ENCODE results near the gene STKLD1.
"Not testable (repeated sequence)": the region's sequence is repeated elsewhere in the genome, so short reads cannot be mapped to it uniquely, and the experiment has no call there.

Gene STKLD1

GRCh38 chr9:133437753-133438531, 61.8 kb downstream of the STKLD1 start:
- Histone ChIP-seq H3K9ac (ENCODE audit: low read length) (no peak overlapping the region), H3K9me3 (ENCODE audit: control insufficient read depth, low read length) (no peaks in the 10 kb centered on the region), H3K4me1 (ENCODE audit: control insufficient read depth, insufficient read depth, low read length) (peaks cover 4% of the 10 kb centered on the region), H3K36me3 (ENCODE audit: control insufficient read depth, insufficient read depth, low read length, severe bottlenecking) (no peaks in the 10 kb centered on the region), H3K27me3 (replicated peaks; ENCODE audit: control insufficient read depth, insufficient read depth, low read length) (no peaks in the 10 kb centered on the region), H3K4me3 (ENCODE audit: low read length) (no peak overlapping the region)
- no peak for DNase-seq (ENCODE audit: low read depth)

- Histone ChIP-seq H3K4me1 (ENCODE audit: control insufficient read depth, insufficient read depth, low read length) (peaks cover 4% of the 10 kb centered on the region), H3K27me3 (replicated peaks; ENCODE audit: control insufficient read depth, insufficient read depth, low read length) (no peaks in the 10 kb centered on the region), H3K9ac (ENCODE audit: low read length) (no peak overlapping the region), H3K36me3 (ENCODE audit: control insufficient read depth, insufficient read depth, low read length, severe bottlenecking) (no peaks in the 10 kb centered on the region), H3K4me3 (ENCODE audit: low read length) (no peak overlapping the region), H3K9me3 (ENCODE audit: control insufficient read depth, low read length) (no peaks in the 10 kb centered on the region)
- no peak for DNase-seq (ENCODE audit: low read depth)
Observed at GRCh38 chr9:133439337-133439736, 63.2 kb downstream of the STKLD1 start.

- DNase-seq (ENCODE audit: low read depth), result no peak
- Histone ChIP-seq H3K9ac (ENCODE audit: low read length) (no peak overlapping the region), H3K9me3 (ENCODE audit: control insufficient read depth, low read length) (no peaks in the 10 kb centered on the region), H3K36me3 (ENCODE audit: control insufficient read depth, insufficient read depth, low read length, severe bottlenecking) (no peaks in the 10 kb centered on the region), H3K4me1 (ENCODE audit: control insufficient read depth, insufficient read depth, low read length) (no peaks in the 10 kb centered on the region), H3K4me3 (ENCODE audit: low read length) (no peak overlapping the region), H3K27me3 (replicated peaks; ENCODE audit: control insufficient read depth, insufficient read depth, low read length) (no peaks in the 10 kb centered on the region)
Observed at GRCh38 chr9:133440874-133441273, 64.7 kb downstream of the STKLD1 start.

DNA sequence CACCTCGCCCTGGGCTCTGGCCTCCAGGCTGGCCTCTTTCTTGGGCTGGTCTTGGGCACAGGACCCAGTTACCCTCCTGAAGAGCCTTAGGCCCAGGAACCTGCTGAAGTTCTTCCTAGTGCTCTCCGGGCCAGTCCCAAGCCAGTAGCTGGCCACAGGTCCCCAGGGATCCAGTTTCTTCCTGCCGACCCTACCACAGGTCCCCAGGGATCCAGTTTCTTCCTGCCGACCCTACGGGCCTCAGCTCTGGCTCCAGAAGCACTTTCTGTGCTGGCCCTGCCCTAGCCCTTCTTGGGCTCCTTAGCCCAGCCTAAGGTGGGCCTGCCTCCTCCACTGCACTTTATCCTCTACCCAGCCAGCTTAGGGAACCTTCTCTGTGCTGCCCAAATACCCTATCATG, 65.4 kb downstream of the STKLD1 start:
- no peaks in the 10 kb centered on the region for H3K9me3 ChIP-seq (ENCODE audit: control insufficient read depth, low read length)
- H3K36me3 ChIP-seq (ENCODE audit: control insufficient read depth, insufficient read depth, low read length, severe bottlenecking), result no peaks in the 10 kb centered on the region
- no peak overlapping the region for H3K4me3 ChIP-seq (ENCODE audit: low read length)
- no peaks in the 10 kb centered on the region for H3K27me3 ChIP-seq (replicated peaks; ENCODE audit: control insufficient read depth, insufficient read depth, low read length)
- no peak overlapping the region for H3K9ac ChIP-seq (ENCODE audit: low read length)
- H3K4me1 ChIP-seq (ENCODE audit: control insufficient read depth, insufficient read depth, low read length), result no peaks in the 10 kb centered on the region
- DNase-seq (ENCODE audit: low read depth), result no peak

DNA sequence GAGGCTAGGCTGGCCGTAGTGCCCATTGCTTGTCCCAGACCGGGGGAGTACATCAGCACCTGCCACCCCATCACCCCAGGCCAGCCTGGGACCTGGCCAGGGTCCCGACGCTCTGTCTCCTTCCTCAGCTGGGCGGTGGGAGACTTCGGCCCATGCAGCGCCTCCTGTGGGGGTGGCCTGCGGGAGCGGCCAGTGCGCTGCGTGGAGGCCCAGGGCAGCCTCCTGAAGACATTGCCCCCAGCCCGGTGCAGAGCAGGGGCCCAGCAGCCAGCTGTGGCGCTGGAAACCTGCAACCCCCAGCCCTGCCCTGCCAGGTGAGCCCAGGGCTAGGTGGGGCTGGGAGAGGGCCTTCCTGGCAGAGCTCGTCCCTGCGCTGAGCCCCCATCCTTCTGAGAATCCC, 67.1 kb downstream of the STKLD1 start:
- DNase-seq (ENCODE audit: low read depth), result no peak
- H3K9me3 ChIP-seq (ENCODE audit: control insufficient read depth, low read length), result no peaks in the 10 kb centered on the region
- no peaks in the 10 kb centered on the region for H3K36me3 ChIP-seq (ENCODE audit: control insufficient read depth, insufficient read depth, low read length, severe bottlenecking)
- H3K4me3 ChIP-seq (ENCODE audit: low read length), result no peak overlapping the region
- no peaks in the 10 kb centered on the region for H3K4me1 ChIP-seq (ENCODE audit: control insufficient read depth, insufficient read depth, low read length)
- H3K27me3 ChIP-seq (replicated peaks; ENCODE audit: control insufficient read depth, insufficient read depth, low read length), result no peaks in the 10 kb centered on the region
- H3K9ac ChIP-seq (ENCODE audit: low read length), result no peak overlapping the region

DNA sequence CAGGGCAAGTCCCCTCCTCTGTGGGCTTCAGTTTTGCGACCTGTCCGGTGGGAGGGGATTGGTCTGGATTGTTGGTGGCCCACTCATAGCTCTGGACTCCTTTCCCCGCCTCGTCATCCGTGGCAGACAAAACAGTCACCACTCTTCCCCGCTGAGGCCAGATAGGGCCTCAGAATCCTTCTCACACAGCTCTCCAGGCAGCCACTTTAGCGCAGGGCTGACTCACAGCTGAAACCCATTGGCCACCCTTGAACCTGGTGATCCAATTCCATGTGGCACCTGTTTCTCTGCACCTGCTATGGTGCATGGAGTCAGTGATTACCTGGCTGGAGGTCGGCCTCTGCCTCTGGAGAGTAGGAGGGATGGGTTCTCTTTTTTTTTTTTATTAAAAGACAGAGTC, 67.8 kb downstream of the STKLD1 start:
- Histone ChIP-seq H3K9me3 (ENCODE audit: control insufficient read depth, low read length) (no peaks in the 10 kb centered on the region), H3K27me3 (replicated peaks; ENCODE audit: control insufficient read depth, insufficient read depth, low read length) (no peaks in the 10 kb centered on the region), H3K36me3 (ENCODE audit: control insufficient read depth, insufficient read depth, low read length, severe bottlenecking) (no peaks in the 10 kb centered on the region), H3K4me3 (ENCODE audit: low read length) (no peak overlapping the region), H3K9ac (ENCODE audit: low read length) (no peak overlapping the region), H3K4me1 (ENCODE audit: control insufficient read depth, insufficient read depth, low read length) (no peaks in the 10 kb centered on the region)
- no peak for DNase-seq (ENCODE audit: low read depth)

- DNase-seq (ENCODE audit: low read depth), result no peak
- Histone ChIP-seq H3K4me3 (ENCODE audit: low read length) (no peak overlapping the region), H3K27me3 (replicated peaks; ENCODE audit: control insufficient read depth, insufficient read depth, low read length) (no peaks in the 10 kb centered on the region), H3K9ac (ENCODE audit: low read length) (no peak overlapping the region), H3K4me1 (ENCODE audit: control insufficient read depth, insufficient read depth, low read length) (no peaks in the 10 kb centered on the region), H3K36me3 (ENCODE audit: control insufficient read depth, insufficient read depth, low read length, severe bottlenecking) (no peaks in the 10 kb centered on the region), H3K9me3 (ENCODE audit: control insufficient read depth, low read length) (no peaks in the 10 kb centered on the region)
Observed at GRCh38 chr9:133445293-133445969, 69.3 kb downstream of the STKLD1 start.

GRCh38 chr9:133448487-133448972, 72.4 kb downstream of the STKLD1 start:
- H3K27me3 ChIP-seq (replicated peaks; ENCODE audit: control insufficient read depth, insufficient read depth, low read length), result no peaks in the 10 kb centered on the region
- H3K4me1 ChIP-seq (ENCODE audit: control insufficient read depth, insufficient read depth, low read length), result no peaks in the 10 kb centered on the region
- no peaks in the 10 kb centered on the region for H3K36me3 ChIP-seq (ENCODE audit: control insufficient read depth, insufficient read depth, low read length, severe bottlenecking)
- no peak overlapping the region for H3K9ac ChIP-seq (ENCODE audit: low read length)
- DNase-seq (ENCODE audit: low read depth), result no peak
- no peaks in the 10 kb centered on the region for H3K9me3 ChIP-seq (ENCODE audit: control insufficient read depth, low read length)
- no peak overlapping the region for H3K4me3 ChIP-seq (ENCODE audit: low read length)

DNA sequence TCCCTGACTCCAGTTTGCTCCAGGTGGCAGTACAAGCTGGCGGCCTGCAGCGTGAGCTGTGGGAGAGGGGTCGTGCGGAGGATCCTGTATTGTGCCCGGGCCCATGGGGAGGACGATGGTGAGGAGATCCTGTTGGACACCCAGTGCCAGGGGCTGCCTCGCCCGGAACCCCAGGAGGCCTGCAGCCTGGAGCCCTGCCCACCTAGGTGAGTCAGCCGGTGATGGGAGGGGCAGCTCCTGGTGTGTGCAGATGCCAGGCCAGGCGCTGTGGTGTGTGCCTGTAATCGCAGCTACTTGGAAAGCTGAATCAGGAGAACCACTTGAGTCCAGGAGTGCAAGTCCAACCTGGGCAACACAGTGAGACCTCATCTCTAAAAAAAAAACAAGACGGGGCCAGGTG, 73.6 kb downstream of the STKLD1 start:
- DNase-seq (ENCODE audit: low read depth), result no peak
- no peak overlapping the region for H3K9ac ChIP-seq (ENCODE audit: low read length)

GRCh38 chr9:133451865-133452264, 75.7 kb downstream of the STKLD1 start:
- not testable (repeated sequence) for H3K9me3 ChIP-seq (ENCODE audit: control insufficient read depth, low read length); DNase-seq (ENCODE audit: low read depth); H3K9ac ChIP-seq (ENCODE audit: low read length)

More for the DNA sequence above, 73.6 kb downstream of the STKLD1 start:
- H3K9me3 ChIP-seq (ENCODE audit: control insufficient read depth, low read length), result no peaks in the 10 kb centered on the region
- no peaks in the 10 kb centered on the region for H3K36me3 ChIP-seq (ENCODE audit: control insufficient read depth, insufficient read depth, low read length, severe bottlenecking)
- H3K27me3 ChIP-seq (replicated peaks; ENCODE audit: control insufficient read depth, insufficient read depth, low read length), result peaks cover 4% of the 10 kb centered on the region
- no peaks in the 10 kb centered on the region for H3K4me1 ChIP-seq (ENCODE audit: control insufficient read depth, insufficient read depth, low read length)
- H3K4me3 ChIP-seq (ENCODE audit: low read length), result no peak overlapping the region

DNA sequence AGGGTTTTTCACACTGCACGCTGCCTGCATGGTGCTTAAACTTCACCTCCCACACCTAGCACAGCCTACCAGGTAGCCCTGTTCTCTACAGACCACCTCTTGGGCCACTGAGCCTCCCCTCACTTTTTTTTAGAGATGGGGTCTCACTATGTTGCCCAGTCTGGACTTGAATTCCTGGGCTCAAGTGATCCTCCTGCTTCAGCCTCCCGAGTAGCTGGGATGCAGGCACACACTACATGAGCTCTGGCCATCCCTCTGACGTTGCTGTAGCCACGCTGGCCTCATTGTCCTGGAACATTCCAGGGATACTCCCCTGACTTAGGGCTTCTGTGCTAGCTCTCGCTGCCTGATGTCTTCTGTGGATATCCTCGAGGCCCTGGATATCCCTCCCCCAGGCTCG, 76.4 kb downstream of the STKLD1 start:
- no peak for DNase-seq (ENCODE audit: low read depth)
- Histone ChIP-seq H3K36me3 (ENCODE audit: control insufficient read depth, insufficient read depth, low read length, severe bottlenecking) (no peaks in the 10 kb centered on the region), H3K9ac (ENCODE audit: low read length) (no peak overlapping the region), H3K9me3 (ENCODE audit: control insufficient read depth, low read length) (no peaks in the 10 kb centered on the region), H3K4me1 (ENCODE audit: control insufficient read depth, insufficient read depth, low read length) (no peaks in the 10 kb centered on the region), H3K4me3 (ENCODE audit: low read length) (no peak overlapping the region), H3K27me3 (replicated peaks; ENCODE audit: control insufficient read depth, insufficient read depth, low read length) (peaks cover 4% of the 10 kb centered on the region)

More at GRCh38 chr9:133451865-133452264, 75.7 kb downstream of the STKLD1 start:
- H3K27me3 ChIP-seq (replicated peaks; ENCODE audit: control insufficient read depth, insufficient read depth, low read length); H3K36me3 ChIP-seq (ENCODE audit: control insufficient read depth, insufficient read depth, low read length, severe bottlenecking); H3K4me3 ChIP-seq (ENCODE audit: low read length); H3K4me1 ChIP-seq (ENCODE audit: control insufficient read depth, insufficient read depth, low read length): not testable (repeated sequence)

Data from adipocyte (in vitro differentiated cells).